ENCODE measurements around the gene TNFRSF21. TPM values are rescaled to one million over a fixed set of nuclear protein-coding genes. Genes with fewer than 3 reads are reported as not detected.
"Not testable (repeated sequence)": the region's sequence is repeated elsewhere in the genome, so short reads cannot be mapped to it uniquely, and the experiment has no call there.

The TNFRSF21 gene
- total RNA-seq, 1 donor from 2014 or later: 27.1 TPM

GRCh38 chr6:47318236-47318989, 8.7 kb upstream of the TNFRSF21 start:
- no peak overlapping the region for H3K4me3 Mint-ChIP-seq (ENCODE audit: unreplicated experiment)
- H3K36me3 Mint-ChIP-seq (ENCODE audit: unreplicated experiment): no peaks in the 10 kb centered on the region
- H3K27me3 Mint-ChIP-seq (ENCODE audit: unreplicated experiment): no peaks in the 10 kb centered on the region
- H3K4me1 Mint-ChIP-seq (ENCODE audit: low read depth, unreplicated experiment): no peaks in the 10 kb centered on the region
- no peaks in the 10 kb centered on the region for H3K9me3 Mint-ChIP-seq (ENCODE audit: unreplicated experiment)
- no peak overlapping the region for H3K27ac Mint-ChIP-seq (ENCODE audit: unreplicated experiment)
- no peak for DNase-seq
- TF ChIP-seq CTCF (IDR thresholded peaks at IDR 0.05; ENCODE audit: partially characterized antibody, unreplicated experiment): no peak

GRCh38 chr6:47315181-47315580, 5.5 kb upstream of the TNFRSF21 start:
- not testable (repeated sequence) for H3K4me1 Mint-ChIP-seq (ENCODE audit: low read depth, unreplicated experiment); H3K9me3 Mint-ChIP-seq (ENCODE audit: unreplicated experiment); H3K36me3 Mint-ChIP-seq (ENCODE audit: unreplicated experiment); DNase-seq; H3K27me3 Mint-ChIP-seq (ENCODE audit: unreplicated experiment); H3K4me3 Mint-ChIP-seq (ENCODE audit: unreplicated experiment); H3K27ac Mint-ChIP-seq (ENCODE audit: unreplicated experiment)

GRCh38 chr6:47310131-47310480, 401 bp upstream of the TNFRSF21 start:
- Mint-ChIP-seq H3K36me3 (ENCODE audit: unreplicated experiment) (peaks cover 3% of the 10 kb centered on the region), H3K4me1 (ENCODE audit: low read depth, unreplicated experiment) (peaks cover 6% of the 10 kb centered on the region), H3K4me3 (ENCODE audit: unreplicated experiment) (peak overlapping the region; percentile 20), H3K9me3 (ENCODE audit: unreplicated experiment) (peaks cover 2% of the 10 kb centered on the region), H3K27ac (ENCODE audit: unreplicated experiment) (peak overlapping the region; percentile 45), H3K27me3 (ENCODE audit: unreplicated experiment) (peaks cover 1% of the 10 kb centered on the region)
- TF ChIP-seq CTCF (IDR thresholded peaks at IDR 0.05; ENCODE audit: partially characterized antibody, unreplicated experiment): no peak
- DNase-seq: no peak

- peak; percentile 59 for DNase-seq
- no peak for TF ChIP-seq CTCF (IDR thresholded peaks at IDR 0.05; ENCODE audit: partially characterized antibody, unreplicated experiment)
- H3K4me1 Mint-ChIP-seq (ENCODE audit: low read depth, unreplicated experiment): peaks cover 6% of the 10 kb centered on the region
- peaks cover 2% of the 10 kb centered on the region for H3K9me3 Mint-ChIP-seq (ENCODE audit: unreplicated experiment)
- H3K27me3 Mint-ChIP-seq (ENCODE audit: unreplicated experiment): peaks cover 1% of the 10 kb centered on the region
- H3K4me3 Mint-ChIP-seq (ENCODE audit: unreplicated experiment): peak overlapping the region; percentile 93
- peak overlapping the region; percentile 85 for H3K27ac Mint-ChIP-seq (ENCODE audit: unreplicated experiment)
- peaks cover 3% of the 10 kb centered on the region for H3K36me3 Mint-ChIP-seq (ENCODE audit: unreplicated experiment)
Measured at GRCh38 chr6:47308552-47309290, 984 bp downstream of the TNFRSF21 start.

GRCh38 chr6:47308198-47308517, 1.5 kb downstream of the TNFRSF21 start:
- no peak for TF ChIP-seq CTCF (IDR thresholded peaks at IDR 0.05; ENCODE audit: partially characterized antibody, unreplicated experiment)
- DNase-seq: no peak
- Mint-ChIP-seq H3K36me3 (ENCODE audit: unreplicated experiment) (peaks cover 3% of the 10 kb centered on the region), H3K27ac (ENCODE audit: unreplicated experiment) (peak overlapping the region; percentile 85), H3K4me3 (ENCODE audit: unreplicated experiment) (peak overlapping the region; percentile 93), H3K9me3 (ENCODE audit: unreplicated experiment) (peaks cover 2% of the 10 kb centered on the region), H3K27me3 (ENCODE audit: unreplicated experiment) (peaks cover 1% of the 10 kb centered on the region), H3K4me1 (ENCODE audit: low read depth, unreplicated experiment) (peaks cover 9% of the 10 kb centered on the region)
